ENCODE data around the gene ADCY4.

The ADCY4 gene

DNA sequence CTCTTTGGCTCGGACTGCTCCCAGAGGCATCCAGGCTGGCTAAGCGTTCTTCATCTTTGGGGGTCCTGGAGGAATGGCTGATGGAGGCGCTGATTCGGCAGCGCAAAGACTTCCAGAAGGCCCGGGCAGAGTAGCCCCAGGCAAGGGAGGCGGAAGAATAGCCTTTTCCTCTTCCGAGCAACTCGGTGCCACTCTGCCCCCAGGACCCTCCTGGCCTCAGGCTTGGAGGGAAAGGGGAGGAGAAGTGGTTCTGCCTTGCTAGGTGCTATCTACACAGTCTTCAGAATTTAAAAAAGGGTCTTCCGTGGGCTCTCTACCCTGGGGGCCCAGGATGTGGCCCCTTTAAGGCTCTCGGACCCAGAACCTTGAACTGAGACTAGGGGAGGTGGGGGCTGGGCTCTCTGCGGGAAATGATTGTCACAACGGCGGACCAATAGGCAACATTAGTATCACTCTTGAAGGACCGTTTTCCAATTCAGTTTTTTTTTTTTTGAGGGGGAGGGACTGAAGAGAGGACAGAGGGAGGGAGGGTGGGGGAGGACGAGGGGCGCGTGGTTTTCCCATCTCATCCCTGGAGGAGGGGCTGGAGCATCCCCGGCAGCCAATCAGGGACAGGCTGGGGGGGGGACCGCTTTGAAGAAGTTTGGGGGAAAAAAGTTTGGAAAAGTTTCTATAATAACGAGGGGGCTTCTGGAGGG is 32.8 kb upstream of the ADCY4 start, which contains the start of gene NFATC4:
Gene NFATC4 (plus strand): TSS at position 671 of the 698 bp plus-strand sequence. CDS start 157 bp downstream, outside the sequence.
- Histone ChIP-seq H3K27me3 (ENCODE audit: insufficient read depth, poor library complexity, severe bottlenecking) (peaks cover 34% of the 10 kb centered on the region), H3K27ac (replicated peaks) (no peak within 1 kb of the TSS), H3K4me3 (replicated peaks; ENCODE audit: insufficient read depth, low read length) (no peak within 1 kb of the TSS)
- TF ChIP-seq SPI1 (IDR thresholded peaks at IDR 0.05; ENCODE audit: borderline replicate concordance, low read depth) (no peak), GABPA (IDR thresholded peaks at IDR 0.05; ENCODE audit: low read depth) (no peak), POLR2AphosphoS5 (IDR thresholded peaks at IDR 0.05; ENCODE audit: low read depth) (no peak)
- TF ChIP-seq, protein P1, sequence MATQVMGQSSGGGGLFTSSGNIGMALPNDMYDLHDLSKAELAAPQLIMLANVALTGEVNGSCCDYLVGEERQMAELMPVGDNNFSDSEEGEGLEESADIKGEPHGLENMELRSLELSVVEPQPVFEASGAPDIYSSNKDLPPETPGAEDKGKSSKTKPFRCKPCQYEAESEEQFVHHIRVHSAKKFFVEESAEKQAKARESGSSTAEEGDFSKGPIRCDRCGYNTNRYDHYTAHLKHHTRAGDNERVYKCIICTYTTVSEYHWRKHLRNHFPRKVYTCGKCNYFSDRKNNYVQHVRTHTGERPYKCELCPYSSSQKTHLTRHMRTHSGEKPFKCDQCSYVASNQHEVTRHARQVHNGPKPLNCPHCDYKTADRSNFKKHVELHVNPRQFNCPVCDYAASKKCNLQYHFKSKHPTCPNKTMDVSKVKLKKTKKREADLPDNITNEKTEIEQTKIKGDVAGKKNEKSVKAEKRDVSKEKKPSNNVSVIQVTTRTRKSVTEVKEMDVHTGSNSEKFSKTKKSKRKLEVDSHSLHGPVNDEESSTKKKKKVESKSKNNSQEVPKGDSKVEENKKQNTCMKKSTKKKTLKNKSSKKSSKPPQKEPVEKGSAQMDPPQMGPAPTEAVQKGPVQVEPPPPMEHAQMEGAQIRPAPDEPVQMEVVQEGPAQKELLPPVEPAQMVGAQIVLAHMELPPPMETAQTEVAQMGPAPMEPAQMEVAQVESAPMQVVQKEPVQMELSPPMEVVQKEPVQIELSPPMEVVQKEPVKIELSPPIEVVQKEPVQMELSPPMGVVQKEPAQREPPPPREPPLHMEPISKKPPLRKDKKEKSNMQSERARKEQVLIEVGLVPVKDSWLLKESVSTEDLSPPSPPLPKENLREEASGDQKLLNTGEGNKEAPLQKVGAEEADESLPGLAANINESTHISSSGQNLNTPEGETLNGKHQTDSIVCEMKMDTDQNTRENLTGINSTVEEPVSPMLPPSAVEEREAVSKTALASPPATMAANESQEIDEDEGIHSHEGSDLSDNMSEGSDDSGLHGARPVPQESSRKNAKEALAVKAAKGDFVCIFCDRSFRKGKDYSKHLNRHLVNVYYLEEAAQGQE (IDR thresholded peaks at IDR 0.05; ENCODE audit: insufficient replicate concordance, low read depth) = no peak
- TF ChIP-seq, protein P2, sequence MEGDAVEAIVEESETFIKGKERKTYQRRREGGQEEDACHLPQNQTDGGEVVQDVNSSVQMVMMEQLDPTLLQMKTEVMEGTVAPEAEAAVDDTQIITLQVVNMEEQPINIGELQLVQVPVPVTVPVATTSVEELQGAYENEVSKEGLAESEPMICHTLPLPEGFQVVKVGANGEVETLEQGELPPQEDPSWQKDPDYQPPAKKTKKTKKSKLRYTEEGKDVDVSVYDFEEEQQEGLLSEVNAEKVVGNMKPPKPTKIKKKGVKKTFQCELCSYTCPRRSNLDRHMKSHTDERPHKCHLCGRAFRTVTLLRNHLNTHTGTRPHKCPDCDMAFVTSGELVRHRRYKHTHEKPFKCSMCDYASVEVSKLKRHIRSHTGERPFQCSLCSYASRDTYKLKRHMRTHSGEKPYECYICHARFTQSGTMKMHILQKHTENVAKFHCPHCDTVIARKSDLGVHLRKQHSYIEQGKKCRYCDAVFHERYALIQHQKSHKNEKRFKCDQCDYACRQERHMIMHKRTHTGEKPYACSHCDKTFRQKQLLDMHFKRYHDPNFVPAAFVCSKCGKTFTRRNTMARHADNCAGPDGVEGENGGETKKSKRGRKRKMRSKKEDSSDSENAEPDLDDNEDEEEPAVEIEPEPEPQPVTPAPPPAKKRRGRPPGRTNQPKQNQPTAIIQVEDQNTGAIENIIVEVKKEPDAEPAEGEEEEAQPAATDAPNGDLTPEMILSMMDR (IDR thresholded peaks at IDR 0.05; ENCODE audit: insufficient read depth, low read length) = no peak
- no peak for DNase-seq (ENCODE audit: low read depth in 1 of 2, low spot score in 1 of 2)

DNA sequence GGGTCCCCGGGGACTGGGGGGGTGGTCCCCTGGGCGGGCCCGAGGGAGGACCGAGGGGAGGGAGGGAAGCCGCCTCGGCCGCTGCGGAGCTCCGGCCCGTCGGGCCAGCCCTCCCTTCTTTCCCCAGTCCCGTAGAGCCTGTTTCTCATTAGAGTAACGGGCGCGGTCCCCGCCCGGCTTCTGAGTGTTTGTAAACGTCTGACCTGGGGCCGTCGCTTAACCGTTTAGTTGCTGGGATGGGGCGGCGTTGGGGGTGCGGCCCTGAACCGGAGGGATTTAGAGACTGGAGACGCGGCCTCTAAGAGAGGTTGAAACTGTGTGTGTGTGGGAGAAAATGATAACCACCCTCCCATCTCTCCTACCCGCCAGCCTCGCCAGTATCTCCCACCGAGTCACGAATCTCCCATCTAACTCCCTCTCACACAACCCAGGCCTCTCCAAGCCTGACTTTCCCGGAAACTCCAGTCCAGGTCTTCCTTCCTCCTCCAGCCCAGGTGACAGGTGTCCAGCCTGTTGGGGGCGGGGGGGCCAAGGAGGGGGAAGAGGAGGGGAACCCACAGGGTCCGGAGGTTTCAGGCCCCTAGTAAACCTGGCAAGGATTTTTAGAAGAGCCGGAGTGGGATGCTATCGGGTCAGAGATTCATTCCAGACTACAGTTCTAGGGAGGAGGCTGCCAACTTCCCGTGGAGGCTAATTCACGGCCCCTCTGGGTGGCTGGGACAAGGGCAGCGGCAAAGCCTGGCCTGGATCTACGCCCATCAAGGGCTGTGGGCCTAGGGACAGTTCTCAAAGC is 32.0 kb upstream of the ADCY4 start:
- Histone ChIP-seq H3K4me3 (replicated peaks; ENCODE audit: insufficient read depth, low read length) (no peak overlapping the region), H3K27me3 (ENCODE audit: insufficient read depth, poor library complexity, severe bottlenecking) (peaks cover 34% of the 10 kb centered on the region), H3K27ac (replicated peaks) (no peak overlapping the region)
- TF ChIP-seq GABPA (IDR thresholded peaks at IDR 0.05; ENCODE audit: low read depth) (no peak), POLR2AphosphoS5 (IDR thresholded peaks at IDR 0.05; ENCODE audit: low read depth) (no peak), SPI1 (IDR thresholded peaks at IDR 0.05; ENCODE audit: borderline replicate concordance, low read depth) (no peak)
- TF ChIP-seq, protein P2 (IDR thresholded peaks at IDR 0.05; ENCODE audit: insufficient read depth, low read length) = no peak
- TF ChIP-seq, protein P1 (IDR thresholded peaks at IDR 0.05; ENCODE audit: insufficient replicate concordance, low read depth) = no peak
- DNase-seq (ENCODE audit: low read depth in 1 of 2, low spot score in 1 of 2) = no peak

DNA sequence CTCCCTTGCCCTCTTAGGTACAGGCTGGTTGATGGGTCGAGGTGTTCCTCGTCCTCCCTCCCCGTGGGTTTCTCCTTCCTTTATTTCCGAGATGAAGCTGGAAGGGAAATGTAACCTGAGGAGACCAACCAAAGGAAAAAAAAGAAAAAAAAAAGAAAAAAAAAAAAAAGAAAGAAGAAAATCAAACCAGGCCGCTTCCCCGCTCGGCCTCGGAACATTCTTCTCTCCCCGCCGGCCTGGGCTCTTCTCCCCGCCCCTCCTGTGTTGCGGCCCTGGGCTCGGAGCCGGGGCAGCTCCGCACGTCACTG is 31.5 kb upstream of the ADCY4 start:
- H3K27ac ChIP-seq (replicated peaks) = no peak overlapping the region
- peaks cover 34% of the 10 kb centered on the region for H3K27me3 ChIP-seq (ENCODE audit: insufficient read depth, poor library complexity, severe bottlenecking)
- H3K4me3 ChIP-seq (replicated peaks; ENCODE audit: insufficient read depth, low read length) = no peak overlapping the region
- no peak for DNase-seq (ENCODE audit: low read depth in 1 of 2, low spot score in 1 of 2)
- TF ChIP-seq SPI1 (IDR thresholded peaks at IDR 0.05; ENCODE audit: borderline replicate concordance, low read depth) (no peak), GABPA (IDR thresholded peaks at IDR 0.05; ENCODE audit: low read depth) (no peak), POLR2AphosphoS5 (IDR thresholded peaks at IDR 0.05; ENCODE audit: low read depth) (no peak)
- TF ChIP-seq, protein P1 (IDR thresholded peaks at IDR 0.05; ENCODE audit: insufficient replicate concordance, low read depth) = no peak
- TF ChIP-seq, protein P2 (IDR thresholded peaks at IDR 0.05; ENCODE audit: insufficient read depth, low read length) = no peak

Data from HL-60 (cell line).